Measurements from ENCODE around the gene SIRT7. TPM values are rescaled to one million over a fixed set of nuclear protein-coding genes. Genes with fewer than 3 reads are reported as not detected.
A peak's percentile ranks its signal among the peaks of the same experiment; 100 is the strongest.

Gene SIRT7
- polyA plus RNA-seq, 1 of the 3 experiments (the other 2 are of a cell fraction) = 32.6 TPM

DNA sequence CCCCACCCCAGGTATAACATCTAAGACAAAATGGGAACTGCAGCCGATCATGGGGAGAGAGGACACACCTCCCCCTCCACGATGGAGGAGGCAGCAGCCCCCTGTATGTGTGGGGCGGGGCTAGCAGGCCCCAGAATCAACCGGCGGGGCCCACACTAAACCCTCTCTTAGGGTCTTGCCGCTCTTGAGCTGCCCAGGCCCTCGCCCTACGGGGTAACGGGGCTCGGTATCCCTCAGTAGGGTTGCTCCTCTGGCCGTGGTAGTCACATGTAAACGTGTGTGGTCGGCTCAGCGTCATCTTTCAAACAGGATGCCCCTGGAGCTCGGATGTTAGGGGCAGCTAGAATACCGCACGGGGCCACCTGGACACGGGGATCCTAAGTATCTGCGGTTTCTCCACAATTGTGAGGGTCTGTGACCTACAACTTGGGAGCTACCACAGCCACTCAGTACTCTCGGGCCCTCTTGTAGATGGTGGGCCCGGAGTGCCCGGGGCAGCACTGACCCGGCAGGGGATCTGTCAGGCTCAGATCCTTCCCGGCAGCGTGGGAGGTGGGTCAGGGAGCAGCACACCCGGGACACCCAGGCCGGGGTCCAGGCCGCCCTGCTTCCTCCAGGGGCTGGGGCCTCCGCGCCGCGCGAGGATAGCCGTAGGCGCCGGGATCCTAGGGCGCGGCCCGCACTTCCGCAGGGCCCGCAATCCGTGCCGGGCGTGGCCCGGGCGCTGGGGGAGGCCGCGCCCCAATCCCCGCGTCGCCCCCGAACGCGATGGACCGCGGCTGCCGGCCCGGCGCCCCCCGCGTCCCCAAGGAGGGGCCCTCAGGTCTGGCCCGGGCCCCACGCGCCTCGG, 47.6 kb downstream of the SIRT7 start:
- ChIA-PET POLR2A (interaction anchor here (0.6 to 2.5 kb wide), 14 partner anchors 9 to 363 kb away, joined by 3 to 16 read pairs (median 3); partner anchors contain the start of genes ALYREF, ANAPC11, ARL16 and HGS), CTCF (interaction anchor here (0.8 to 6.9 kb wide), 45 partner anchors 9 to 229 kb away, joined by 3 to 54 read pairs (median 8); partner anchors contain the start of genes ALYREF, ANAPC11, CENPX and DCXR)
- Histone ChIP-seq H3F3A (replicated peaks; ENCODE audit: insufficient read depth) (peaks cover 79% of the 10 kb centered on the region), H2AFZ (ENCODE audit: low read depth) (no peak overlapping the region), H3K27me3 (ENCODE audit: insufficient read depth) (no peaks in the 10 kb centered on the region), H3K9me3 (no peaks in the 10 kb centered on the region), H3K9me2 (no peaks in the 10 kb centered on the region), H3K9ac (peak overlapping the region; percentile 98), H3K36me3 (replicated peaks in 1 of 2; ENCODE audit: control insufficient read depth in 1 of 2, insufficient read depth in 2 of 2, low read length in 1 of 2) (peaks cover 26 to 29% of the 10 kb centered on the region in 2 experiments), H3K79me2 (ENCODE audit: insufficient read depth) (peaks cover 56% of the 10 kb centered on the region), H3K27ac (ENCODE audit: low read depth in 2 of 2, low read length in 1 of 2) (peak overlapping the region; percentile 86 to 95), H3K4me1 (ENCODE audit: control insufficient read depth in 1 of 2, insufficient read depth in 2 of 2, low read depth in 1 of 2, low read length in 1 of 2) (peaks cover 24 to 51% of the 10 kb centered on the region in 2 experiments; a peak in 3 of 4 replicates), H3K4me2 (peak overlapping the region; percentile 99), H3K4me3 (ENCODE audit: low read depth in 2 of 2, low read length in 1 of 2) (peak overlapping the region; percentile 83 to 97), H4K20me1 (ENCODE audit: insufficient read depth) (peaks cover 40% of the 10 kb centered on the region)
- WGBS (ENCODE audit: low lambda C conversion rate) = under 1% methylated on average over 21 of the region's 65 CpGs
- DNase-seq = peak; percentile 74
- TF ChIP-seq YY1 (IDR thresholded peaks at IDR 0.05; ENCODE audit: low read depth) (peak; percentile 40; the same call in 1 of the 2 replicates), MXI1 (IDR thresholded peaks at IDR 0.05; ENCODE audit: low read depth, low read length) (peak; percentile 75), ELF1 (IDR thresholded peaks at IDR 0.05) (peak; percentile 25; the same call in 1 of the 2 replicates), GABPA (IDR thresholded peaks at IDR 0.05; ENCODE audit: low read depth) (0 out of 2 replicates have a peak, but pooled peaks have one; percentile 12), SIN3A (IDR thresholded peaks at IDR 0.05; ENCODE audit: borderline replicate concordance, low read depth, low read length) (peak; percentile 10; the same call in 1 of the 2 replicates), JUND (IDR thresholded peaks at IDR 0.05) (no peak), EZH2phosphoT487 (IDR thresholded peaks at IDR 0.05; ENCODE audit: borderline replicate concordance, low read depth) (no peak), EP300 (IDR thresholded peaks at IDR 0.05; ENCODE audit: borderline replicate concordance in 1 of 2, low read depth in 1 of 2, low read length in 1 of 2) (no peak), POLR2AphosphoS5 (IDR thresholded peaks at IDR 0.05; ENCODE audit: low read depth, low read length) (peak; percentile 34; the same call in 1 of the 2 replicates), FOXJ3 (CRISPR knock-in tag; IDR thresholded peaks at IDR 0.05) (0 out of 2 replicates have a peak, but pooled peaks have one; percentile 14)
- TF ChIP-seq, protein P1, sequence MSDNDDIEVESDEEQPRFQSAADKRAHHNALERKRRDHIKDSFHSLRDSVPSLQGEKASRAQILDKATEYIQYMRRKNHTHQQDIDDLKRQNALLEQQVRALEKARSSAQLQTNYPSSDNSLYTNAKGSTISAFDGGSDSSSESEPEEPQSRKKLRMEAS (IDR thresholded peaks at IDR 0.05; ENCODE audit: low read depth) = peak; percentile 49
- TF ChIP-seq, protein P2, sequence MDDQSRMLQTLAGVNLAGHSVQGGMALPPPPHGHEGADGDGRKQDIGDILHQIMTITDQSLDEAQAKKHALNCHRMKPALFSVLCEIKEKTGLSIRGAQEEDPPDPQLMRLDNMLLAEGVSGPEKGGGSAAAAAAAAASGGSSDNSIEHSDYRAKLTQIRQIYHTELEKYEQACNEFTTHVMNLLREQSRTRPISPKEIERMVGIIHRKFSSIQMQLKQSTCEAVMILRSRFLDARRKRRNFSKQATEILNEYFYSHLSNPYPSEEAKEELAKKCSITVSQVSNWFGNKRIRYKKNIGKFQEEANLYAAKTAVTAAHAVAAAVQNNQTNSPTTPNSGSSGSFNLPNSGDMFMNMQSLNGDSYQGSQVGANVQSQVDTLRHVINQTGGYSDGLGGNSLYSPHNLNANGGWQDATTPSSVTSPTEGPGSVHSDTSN (IDR thresholded peaks at IDR 0.05) = peak; percentile 2
